IPS-18c (cell line): ENCODE data around the gene MCAM.

ENCODE experiments used
- H3K4me3 ChIP-seq: 2 replicates; pipeline ENCODE4 v1.7.0; 2013; ENCODE audit warnings: low read depth, mild to moderate bottlenecking, low read length, moderate library complexity; ENCODE audit not compliant: insufficient read depth
- H3K9me3 ChIP-seq: one replicate; pipeline ENCODE4 v1.6.1; 2013; ENCODE audit warnings: mild to moderate bottlenecking, low read length, moderate library complexity; ENCODE audit not compliant: control insufficient read depth, insufficient read depth

The MCAM gene

GRCh38 chr11:119350302-119350701, 33.4 kb upstream of the MCAM start:
- Histone ChIP-seq H3K4me3 (no peak overlapping the region), H3K9me3 (peaks cover under 1% of the 10 kb centered on the region)

- no peak overlapping the region for H3K4me3 ChIP-seq
These were observed 31.1 kb upstream of the MCAM start for GRCh38 chr11:119347940-119348605.

GRCh38 chr11:119347242-119347641, 30.3 kb upstream of the MCAM start:
- H3K4me3 ChIP-seq: no peak overlapping the region
- H3K9me3 ChIP-seq: peaks cover 4% of the 10 kb centered on the region

More at GRCh38 chr11:119347940-119348605, 31.1 kb upstream of the MCAM start:
- peaks cover 4% of the 10 kb centered on the region for H3K9me3 ChIP-seq

GRCh38 chr11:119346605-119347004, 29.7 kb upstream of the MCAM start, which contains the start of gene MFRP:
Gene MFRP, minus strand, starts transcription at chr11:119346705. Its CDS starts 192 bp downstream, at chr11:119346513.
- peaks cover 4% of the 10 kb centered on the region for H3K9me3 ChIP-seq
- no peak within 1 kb of the TSS for H3K4me3 ChIP-seq

- H3K9me3 ChIP-seq: peaks cover 4% of the 10 kb centered on the region
- no peak overlapping the region for H3K4me3 ChIP-seq
These were observed 28.8 kb upstream of the MCAM start for GRCh38 chr11:119345685-119346084.

- no peak overlapping the region for H3K4me3 ChIP-seq
- H3K9me3 ChIP-seq: peaks cover 4% of the 10 kb centered on the region
These were observed 27.5 kb upstream of the MCAM start for GRCh38 chr11:119344291-119345010.

- Histone ChIP-seq H3K9me3 (peaks cover 4% of the 10 kb centered on the region), H3K4me3 (no peak overlapping the region)
These were observed 26.8 kb upstream of the MCAM start for GRCh38 chr11:119343726-119344125.

- peaks cover 4% of the 10 kb centered on the region for H3K9me3 ChIP-seq
- H3K4me3 ChIP-seq: no peak overlapping the region
These were observed 25.6 kb upstream of the MCAM start for GRCh38 chr11:119342362-119343130.

- no peak overlapping the region for H3K4me3 ChIP-seq
- peaks cover 4% of the 10 kb centered on the region for H3K9me3 ChIP-seq
These were observed 25.0 kb upstream of the MCAM start for GRCh38 chr11:119342023-119342300.

GRCh38 chr11:119341222-119342022, 24.5 kb upstream of the MCAM start:
- H3K9me3 ChIP-seq: peaks cover 4% of the 10 kb centered on the region
- peak overlapping the region; percentile 65; the same call in 1 of the 2 replicates for H3K4me3 ChIP-seq

GRCh38 chr11:119340335-119341221, 23.6 kb upstream of the MCAM start, which contains the start of gene C1QTNF5:
Gene C1QTNF5, minus strand, starts transcription at chr11:119340883. Its CDS starts 486 bp downstream, at chr11:119340397.
- H3K4me3 ChIP-seq: peak within 1 kb of the TSS; percentile 65
- peaks cover 4% of the 10 kb centered on the region for H3K9me3 ChIP-seq

- peak overlapping the region; percentile 65 for H3K4me3 ChIP-seq
- H3K9me3 ChIP-seq: peaks cover 1% of the 10 kb centered on the region
These were observed 22.8 kb upstream of the MCAM start for GRCh38 chr11:119339589-119340334.

- peak overlapping the region; percentile 65 for H3K4me3 ChIP-seq
- H3K9me3 ChIP-seq: no peaks in the 10 kb centered on the region
These were observed 22.1 kb upstream of the MCAM start for GRCh38 chr11:119338965-119339588.

GRCh38 chr11:119338318-119338890, 21.5 kb upstream of the MCAM start:
- H3K4me3 ChIP-seq: peak overlapping the region; percentile 36; the same call in 1 of the 2 replicates
- no peaks in the 10 kb centered on the region for H3K9me3 ChIP-seq
